GM21360 (cell line): Measurements from ENCODE around the gene GPR32.
"Not testable (repeated sequence)": the region's sequence is repeated elsewhere in the genome, so short reads cannot be mapped to it uniquely, and the experiment has no call there.

Experiments used
- ATAC-seq: cut with Tn5 transposase; IDR thresholded peaks from one replicate; pipeline ENCODE4 v1.9.1; 2021; ENCODE audit warnings: mild to moderate bottlenecking, moderate library complexity; ENCODE audit not compliant: unreplicated experiment

GPR32 gene

GRCh38 chr19:50770164-50770563 lies at the start of gene GPR32:
Gene GPR32, plus strand, starts transcription at chr19:50770464. Its CDS starts 137 bp downstream, at chr19:50770601.
- ATAC-seq = not testable (repeated sequence)

DNA sequence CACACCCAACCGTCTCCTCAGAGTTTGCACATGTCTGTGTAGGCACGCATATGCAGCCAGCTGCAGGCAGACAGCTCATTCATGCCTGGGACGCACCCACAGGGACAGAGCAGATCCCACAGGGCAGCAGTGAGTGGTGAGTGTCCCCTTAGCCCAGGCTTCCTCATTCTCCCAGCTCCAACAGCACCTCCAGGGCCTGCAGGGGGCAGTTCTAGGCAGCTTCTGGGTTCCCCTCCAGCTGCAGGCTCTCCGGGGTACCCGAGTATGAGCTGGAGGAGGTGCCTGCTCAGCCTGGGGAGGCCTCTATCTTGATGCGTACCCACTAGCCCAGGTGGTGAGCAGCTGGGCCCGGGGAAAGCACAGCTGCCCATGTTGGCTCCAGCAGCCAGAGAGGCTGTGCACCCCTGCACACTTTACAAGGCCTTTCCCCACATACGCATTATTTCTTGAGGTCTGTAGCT lies 49.3 kb upstream of the GPR32 start:
- no peak for ATAC-seq

GRCh38 chr19:50721441-50722137 lies 48.7 kb upstream of the GPR32 start:
- no peak for ATAC-seq

DNA sequence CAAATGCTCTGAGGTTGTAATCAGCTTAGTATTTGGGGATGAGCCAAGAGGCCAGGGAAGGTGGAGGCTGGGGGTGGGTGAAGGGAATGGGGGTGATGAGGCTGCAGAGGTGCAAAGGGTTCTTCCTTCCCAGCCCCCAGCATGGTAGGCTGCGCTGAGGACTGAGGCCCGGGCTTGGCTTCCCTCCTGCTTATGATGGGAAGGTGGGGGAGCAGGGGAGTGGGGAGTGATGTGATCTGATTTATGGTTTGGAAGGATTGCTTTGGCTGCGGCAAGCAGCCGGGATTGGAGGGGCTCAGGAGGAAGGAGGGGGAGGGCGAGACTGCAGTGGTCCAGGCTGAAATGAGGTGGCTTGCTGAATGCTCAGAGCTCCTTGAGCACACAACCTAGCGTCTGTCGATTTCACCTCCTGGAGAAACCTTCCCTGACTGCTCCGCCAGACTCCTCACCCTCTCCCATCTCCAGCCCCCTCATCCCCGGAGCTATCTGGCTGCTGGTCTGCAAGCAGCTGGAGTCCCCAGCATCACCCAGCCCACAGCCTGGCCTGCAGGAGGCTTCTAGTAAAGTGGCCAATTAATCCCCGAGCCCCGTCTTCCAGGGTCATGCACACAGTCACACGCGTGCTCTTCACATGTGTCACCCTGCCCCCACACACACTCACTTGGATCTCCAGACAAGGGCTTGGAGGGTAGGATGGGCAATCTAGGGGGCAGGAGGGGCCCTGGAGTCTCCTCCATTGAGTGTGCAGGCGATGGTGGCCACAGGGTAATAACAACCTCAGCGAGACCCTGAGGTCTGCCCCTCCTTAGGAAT lies 47.9 kb upstream of the GPR32 start:
- no peak for ATAC-seq

DNA sequence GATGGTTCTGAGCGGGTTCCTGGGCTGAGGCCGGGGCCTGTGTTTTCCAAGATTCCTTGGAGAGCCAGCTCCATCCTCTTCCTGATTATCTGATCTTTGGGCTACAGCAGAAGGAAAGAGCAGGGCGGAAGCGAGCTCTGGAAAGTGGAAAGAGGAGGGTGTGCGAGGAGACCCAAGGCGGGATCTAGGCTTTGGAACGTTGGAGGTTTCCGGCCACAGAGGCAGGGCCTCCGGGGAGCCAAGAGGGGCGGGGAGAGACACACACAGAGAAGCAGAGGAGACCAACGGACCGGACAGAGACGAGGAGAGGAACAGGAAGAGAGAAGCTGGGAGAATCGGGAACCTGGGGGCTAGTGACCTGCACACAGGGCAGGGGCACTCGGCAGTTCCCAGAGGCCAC lies 47.2 kb upstream of the GPR32 start, which contains the start of gene CLEC11A:
CLEC11A (plus strand) TSS at position 296 of the 400 bp plus-strand sequence. CDS start 162 bp downstream, outside the sequence.
- no peak for ATAC-seq

- ATAC-seq = no peak
These were observed 46.3 kb upstream of the GPR32 start for GRCh38 chr19:50723735-50724521.

GRCh38 chr19:50724522-50725217 lies 45.6 kb upstream of the GPR32 start:
- peak; percentile 75 for ATAC-seq

- peak; percentile 28 for ATAC-seq
These were observed 44.9 kb upstream of the GPR32 start for GRCh38 chr19:50725218-50725910.

GRCh38 chr19:50725911-50726230 lies 44.4 kb upstream of the GPR32 start:
- ATAC-seq = no peak

DNA sequence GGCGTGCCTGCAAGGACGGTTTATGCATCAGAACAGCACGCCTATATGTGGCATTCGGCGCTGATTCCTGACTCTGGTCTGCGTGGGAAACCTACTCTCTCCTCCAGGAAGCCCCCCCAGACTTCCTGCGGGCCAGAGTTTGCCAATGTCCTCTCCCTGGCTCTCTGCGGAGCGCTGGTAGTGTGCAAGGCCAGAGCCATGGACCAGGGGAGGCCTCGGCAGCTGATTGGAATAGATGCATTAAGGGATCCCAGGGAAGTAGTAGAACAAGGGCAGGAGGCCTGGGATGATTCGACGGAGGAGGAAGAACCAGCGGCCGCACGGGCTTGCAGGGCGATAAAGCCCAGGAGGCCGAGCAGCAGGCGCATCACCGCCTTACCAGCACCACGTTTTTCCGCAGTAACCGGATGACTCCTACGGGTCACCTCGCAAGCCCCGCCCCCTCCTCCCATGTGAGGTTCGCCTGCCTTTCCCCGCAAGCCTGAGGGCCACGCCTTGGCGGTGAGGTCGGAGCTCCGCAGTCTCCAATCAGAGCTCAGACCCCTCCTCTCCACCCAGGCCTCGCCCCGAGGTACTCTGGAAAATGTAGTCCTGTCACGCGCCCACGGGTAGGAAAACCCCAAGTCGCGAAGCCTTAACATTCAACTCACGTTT lies 42.1 kb upstream of the GPR32 start:
- ATAC-seq = no peak

- no peak for ATAC-seq
These were observed 40.4 kb upstream of the GPR32 start for GRCh38 chr19:50729894-50730293.

DNA sequence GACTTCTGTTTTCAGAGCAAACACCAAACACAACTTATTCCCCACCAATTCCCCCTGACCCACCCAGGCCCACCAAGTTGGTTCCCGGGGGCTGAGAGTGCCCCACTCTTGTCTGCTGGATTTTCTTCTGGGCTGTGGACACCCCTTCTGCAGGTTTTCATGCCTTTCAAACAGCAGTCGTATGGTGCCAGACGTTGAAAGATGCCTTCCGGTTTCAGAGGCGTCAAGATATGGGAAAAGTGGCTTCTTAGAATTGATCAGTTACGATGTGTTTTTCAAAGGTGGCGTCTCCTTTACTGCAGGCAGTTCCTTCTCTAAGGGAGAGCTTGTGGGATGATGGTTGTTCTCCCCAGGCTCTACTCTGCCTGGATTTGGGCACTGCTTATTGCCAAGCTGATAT lies 34.4 kb upstream of the GPR32 start:
- ATAC-seq = no peak

DNA sequence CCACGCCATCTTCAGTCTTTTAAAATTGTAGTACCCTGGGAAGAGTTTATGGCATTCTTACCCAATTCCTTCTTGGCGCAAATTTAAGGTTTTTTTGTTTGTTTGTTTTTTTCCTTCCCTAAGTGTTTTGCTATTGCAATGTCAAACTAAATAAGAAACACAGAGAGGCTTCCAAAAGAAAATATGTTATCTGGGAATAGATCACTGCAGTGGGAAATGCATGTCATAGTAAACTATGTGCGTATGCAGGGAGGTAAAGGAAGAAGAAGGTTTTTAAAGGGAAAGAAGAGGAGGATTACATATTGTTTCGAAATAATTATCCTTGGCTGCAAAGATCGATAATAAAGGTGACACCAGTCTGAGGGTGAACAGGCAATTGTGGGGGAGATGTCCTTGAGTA lies 33.9 kb upstream of the GPR32 start:
- ATAC-seq = no peak

GRCh38 chr19:50739132-50739913 lies 30.9 kb upstream of the GPR32 start:
- no peak for ATAC-seq

DNA sequence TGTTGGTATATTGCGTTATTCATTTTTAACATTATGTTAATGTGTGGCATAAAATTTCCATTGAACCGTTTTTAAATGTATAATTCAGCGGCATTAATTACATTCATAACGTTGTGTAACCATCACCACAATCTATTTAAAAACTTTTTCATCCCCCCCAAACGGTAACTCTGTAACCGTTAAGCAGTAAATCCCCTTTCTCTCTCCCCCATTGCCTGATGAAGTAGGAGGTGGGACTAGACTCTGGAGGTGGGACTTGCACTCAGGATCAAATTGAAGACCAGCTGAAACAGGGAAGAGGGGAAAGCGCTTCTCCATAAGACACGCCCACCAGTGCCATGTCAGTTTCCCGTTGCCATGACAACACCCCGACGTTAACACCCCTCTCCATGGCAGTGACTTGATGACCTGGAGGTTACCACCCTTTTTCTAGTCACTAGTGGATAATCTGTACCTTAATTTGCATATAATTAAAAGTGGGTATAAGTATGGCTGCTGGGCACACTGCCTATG lies 30.3 kb upstream of the GPR32 start:
- no peak for ATAC-seq

GRCh38 chr19:50741179-50741933 lies 28.9 kb upstream of the GPR32 start:
- ATAC-seq = no peak

DNA sequence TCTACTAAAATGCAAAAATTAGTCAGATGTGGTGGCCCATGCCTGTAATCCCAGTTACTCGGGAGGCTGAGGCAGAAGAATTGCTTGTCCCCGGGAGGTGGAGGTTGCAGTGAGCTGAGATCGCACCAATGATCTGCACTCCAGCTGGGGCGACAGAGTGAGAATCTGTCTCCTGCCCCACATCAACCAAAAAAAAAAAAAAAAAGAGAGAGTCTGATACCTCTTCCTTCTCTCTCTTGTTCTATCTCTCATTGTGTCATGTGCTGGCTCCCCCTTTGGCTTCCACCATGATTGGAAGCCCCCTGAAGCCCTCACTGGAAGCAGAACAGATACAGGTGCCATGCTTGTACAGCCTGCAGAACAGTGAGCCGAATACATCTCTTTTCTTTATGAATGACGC lies 26.7 kb upstream of the GPR32 start:
- no peak for ATAC-seq

DNA sequence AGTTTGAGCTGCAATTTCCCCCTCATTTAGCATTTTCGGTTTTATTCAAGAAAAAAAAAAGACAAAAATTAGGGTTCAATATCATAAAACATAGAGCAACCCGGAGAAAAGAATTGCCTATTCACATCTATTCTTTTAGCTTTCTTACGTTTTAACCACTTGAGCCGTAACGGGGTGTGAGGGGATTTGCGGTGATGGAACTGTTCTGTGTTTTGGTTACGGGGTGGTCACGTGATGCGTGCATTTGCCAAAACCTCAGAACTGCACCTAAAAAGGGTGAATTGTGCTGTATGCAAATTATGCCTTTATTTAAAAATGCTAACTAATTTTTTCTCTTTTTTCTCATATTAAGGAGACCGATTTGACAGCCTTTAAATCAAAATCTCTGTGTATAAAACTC lies 25.0 kb upstream of the GPR32 start:
- no peak for ATAC-seq
